C1 segment of cervical spinal cord (tissue), 14 donors: ENCODE data around the gene E2F2.

Experiments
- DNase-seq, 14 donors: peaks; one replicate each; lab custom pipeline; 2025; lab: John Stamatoyannopoulos, UW

Gene E2F2

GRCh38 chr1:23463286-23463685, 67.7 kb downstream of the E2F2 start:
- no peak for DNase-seq

GRCh38 chr1:23462766-23463165, 68.3 kb downstream of the E2F2 start:
- no peak for DNase-seq

DNA sequence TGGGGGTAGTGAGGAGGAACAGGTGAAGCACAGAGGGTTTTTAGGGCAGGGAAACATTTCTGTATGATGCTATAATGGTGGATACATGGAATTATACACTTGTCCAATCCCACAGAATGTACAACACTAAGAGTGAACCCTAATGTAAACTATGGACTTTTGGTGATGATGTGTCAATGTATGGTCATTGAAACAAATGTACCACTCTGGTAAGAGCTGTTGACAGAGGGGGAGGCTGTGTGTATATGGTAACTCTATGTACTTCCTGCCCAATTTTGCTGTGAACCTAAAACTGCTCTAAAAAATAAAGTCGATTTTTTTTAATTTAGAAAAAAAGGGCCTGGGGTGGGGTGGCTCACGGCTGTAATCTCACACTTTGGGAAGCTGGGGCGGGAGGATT, 70.0 kb downstream of the E2F2 start:
- DNase-seq = no peak

DNA sequence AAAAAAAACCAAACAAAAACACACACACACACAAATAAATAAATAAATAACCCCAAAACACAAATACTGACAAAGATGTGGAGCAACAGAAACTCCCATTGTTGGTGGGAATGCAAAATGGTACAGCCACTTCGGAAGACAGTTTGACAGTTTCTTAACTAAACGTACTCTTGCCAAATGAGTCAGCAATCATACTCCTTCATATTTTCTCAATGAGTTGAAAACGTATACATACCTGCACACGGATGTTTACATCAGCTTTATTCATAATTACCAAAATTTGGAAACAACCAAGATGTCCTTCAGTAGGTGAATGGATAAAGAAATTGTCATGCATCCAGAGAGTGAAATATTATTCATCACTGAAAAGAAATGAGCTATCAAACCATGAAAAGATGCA, 70.5 kb downstream of the E2F2 start:
- DNase-seq = no peak

DNA sequence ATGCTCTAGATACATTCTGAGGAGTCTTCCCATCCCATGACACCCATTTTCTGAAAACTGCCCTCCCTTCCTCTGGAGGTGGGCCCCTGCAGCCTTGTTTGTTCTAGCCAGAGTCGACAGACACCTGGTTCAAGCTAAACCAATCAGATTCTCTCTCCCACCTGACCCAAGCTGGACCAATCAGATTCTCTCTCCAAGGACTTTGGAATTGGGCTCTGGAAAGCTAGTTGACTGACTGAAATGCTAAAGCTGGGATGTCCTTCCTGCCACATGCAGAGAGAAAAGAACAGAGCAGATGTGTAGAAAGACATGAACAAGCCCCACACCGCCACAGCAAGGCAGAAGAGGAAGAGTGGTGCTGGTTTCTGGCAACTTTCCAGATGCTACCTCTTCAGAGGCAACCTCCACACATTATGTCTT, 71.7 kb downstream of the E2F2 start:
- no peak for DNase-seq
